Right lobe of liver (tissue), 4 donors: Measurements from ENCODE around the gene DDX10.
A peak's percentile ranks its signal among the peaks of the same experiment; 100 is the strongest.

Experiments
- POLR2A ChIP-seq: fragments of 450-650 bp; IDR thresholded peaks from one replicate; pipeline ENCODE4 v1.6.1; 2017; ENCODE audit warnings: antibody characterized with exemption, mild to moderate bottlenecking
- TF ChIP-seq, protein P1 (sequence below), 4 donors: fragments of 200-600 bp in 3 of 4; fragments of 450-650 bp in 1 of 4; IDR thresholded peaks; one replicate each; pipeline versions ENCODE4 v1.5.1 to v1.8.0; 2016 to 2022; ENCODE audit warnings: antibody characterized with exemption in 4 of 4, mild to moderate bottlenecking in 2 of 4
- donor health status: DM: no; HTN: no; CAD: no.
- donor health status: DM: no; HTN: no; CAD: no.
- donor health status: DM: no; HTN: yes; CAD: no.

DNA sequence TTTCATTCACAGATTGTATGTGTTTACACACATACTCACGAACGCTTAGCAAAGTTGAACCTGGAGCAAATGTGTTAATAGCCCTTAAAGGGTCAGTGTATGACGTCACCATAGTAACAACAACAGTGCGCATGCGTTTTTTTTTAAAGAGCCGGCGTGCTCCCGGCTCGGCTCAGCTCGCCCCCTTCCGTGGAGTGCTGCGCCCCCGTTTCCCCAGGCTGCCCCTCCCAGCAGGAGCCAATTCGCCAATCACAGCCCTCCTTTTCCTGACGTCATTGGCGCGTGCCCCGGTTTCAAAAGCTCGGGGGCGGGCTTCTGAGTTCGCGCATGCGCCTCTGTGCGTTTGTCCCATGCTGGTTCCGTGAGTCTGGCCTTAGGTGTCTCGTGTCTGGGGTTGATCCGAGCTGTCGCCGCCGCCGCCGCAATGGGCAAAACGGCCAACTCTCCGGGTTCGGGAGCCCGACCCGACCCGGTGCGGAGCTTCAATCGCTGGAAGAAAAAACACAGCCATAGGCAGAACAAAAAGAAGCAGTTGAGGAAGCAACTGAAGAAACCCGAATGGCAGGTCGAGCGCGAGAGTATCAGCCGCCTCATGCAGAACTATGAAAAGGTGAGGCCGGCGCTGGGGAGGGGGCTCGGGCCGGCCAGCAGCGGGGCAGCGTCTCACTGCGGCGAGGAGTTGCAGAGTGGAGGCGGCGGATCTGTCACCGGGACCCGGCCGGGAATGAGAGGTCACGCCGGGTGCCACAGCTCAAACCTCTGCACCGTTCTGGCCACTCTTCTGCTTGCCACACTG, at the start of gene DDX10:
- TF ChIP-seq, protein P1, sequence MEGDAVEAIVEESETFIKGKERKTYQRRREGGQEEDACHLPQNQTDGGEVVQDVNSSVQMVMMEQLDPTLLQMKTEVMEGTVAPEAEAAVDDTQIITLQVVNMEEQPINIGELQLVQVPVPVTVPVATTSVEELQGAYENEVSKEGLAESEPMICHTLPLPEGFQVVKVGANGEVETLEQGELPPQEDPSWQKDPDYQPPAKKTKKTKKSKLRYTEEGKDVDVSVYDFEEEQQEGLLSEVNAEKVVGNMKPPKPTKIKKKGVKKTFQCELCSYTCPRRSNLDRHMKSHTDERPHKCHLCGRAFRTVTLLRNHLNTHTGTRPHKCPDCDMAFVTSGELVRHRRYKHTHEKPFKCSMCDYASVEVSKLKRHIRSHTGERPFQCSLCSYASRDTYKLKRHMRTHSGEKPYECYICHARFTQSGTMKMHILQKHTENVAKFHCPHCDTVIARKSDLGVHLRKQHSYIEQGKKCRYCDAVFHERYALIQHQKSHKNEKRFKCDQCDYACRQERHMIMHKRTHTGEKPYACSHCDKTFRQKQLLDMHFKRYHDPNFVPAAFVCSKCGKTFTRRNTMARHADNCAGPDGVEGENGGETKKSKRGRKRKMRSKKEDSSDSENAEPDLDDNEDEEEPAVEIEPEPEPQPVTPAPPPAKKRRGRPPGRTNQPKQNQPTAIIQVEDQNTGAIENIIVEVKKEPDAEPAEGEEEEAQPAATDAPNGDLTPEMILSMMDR (IDR thresholded peaks at IDR 0.05): peak in 2 of 4 donors; percentile 2 to 14
- peak; percentile 66 for TF ChIP-seq POLR2A
